Peyer's patch (tissue), 4 donors: Measurements from ENCODE around the gene CDH4.

Experiments
- CTCF ChIP-seq, 6 experiments: fragments of 450-650 bp in 4 of 6; fragments of 200-600 bp in 2 of 6; sonication (generic) in 1 of 6; IDR thresholded peaks; one replicate each; pipeline ENCODE4 v1.5.1; 2017 to 2019; ENCODE audit warnings: antibody characterized with exemption in 6 of 6, mild to moderate bottlenecking in 3 of 6, moderate library complexity in 1 of 6
- POLR2A ChIP-seq, 2 donors: fragments of 450-650 bp; IDR thresholded peaks; one replicate each; pipeline ENCODE4 v1.5.1; 2017; ENCODE audit warnings: antibody characterized with exemption in 2 of 2, mild to moderate bottlenecking in 2 of 2, moderate library complexity in 2 of 2

DNA sequence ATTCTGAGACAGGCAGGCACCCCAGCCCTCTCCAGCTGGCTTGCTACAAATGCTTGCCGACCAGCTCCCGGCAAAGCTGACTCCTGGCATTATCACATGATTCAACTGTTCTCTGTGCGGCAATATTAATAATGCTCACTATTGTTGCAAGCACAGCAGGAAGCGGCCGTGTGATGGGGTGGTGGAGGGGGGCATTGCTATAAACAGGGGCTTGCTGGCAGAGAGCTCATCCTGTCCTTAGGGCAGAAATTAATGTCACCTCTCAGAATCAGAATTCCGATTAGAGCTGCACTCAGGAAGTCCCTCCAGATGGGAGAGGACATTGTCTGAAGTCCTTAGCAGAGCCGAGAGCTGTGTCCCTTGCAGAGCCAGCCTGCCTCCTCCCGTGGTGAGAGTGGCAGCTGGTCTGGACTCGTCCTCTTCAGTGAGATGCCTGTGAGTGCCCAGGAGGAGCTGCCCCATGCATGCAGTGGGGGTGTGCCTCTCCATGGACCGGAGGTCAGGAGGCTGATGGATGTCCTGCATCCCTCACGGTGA lies 162.5 kb downstream of the CDH4 start:
- TF ChIP-seq CTCF (IDR thresholded peaks at IDR 0.05): no peak
- TF ChIP-seq POLR2A (IDR thresholded peaks at IDR 0.05): no peak
